Mesenchymal stem cell (in vitro differentiated cells and primary cell): ENCODE measurements around the gene ARFGAP1.

Experiments
- DNase-seq: peaks from one replicate; pipeline ENCODE4 v3.0.0-alpha.2; 2013
- H2AFZ ChIP-seq: one replicate; pipeline ENCODE4 v1.6.1; 2013; ENCODE audit warnings: low read depth, mild to moderate bottlenecking, control low read depth, inconsistent platforms, low read length, moderate library complexity
- H2AK5ac ChIP-seq: 2 replicates; pipeline ENCODE4 v1.6.1; 2013; ENCODE audit warnings: low read length, moderate library complexity, mild to moderate bottlenecking, inconsistent platforms; ENCODE audit not compliant: severe bottlenecking
- H2BK120ac ChIP-seq: one replicate; pipeline ENCODE4 v1.6.1; 2013; ENCODE audit warnings: low read depth, mild to moderate bottlenecking, inconsistent platforms, low read length, moderate library complexity
- H2BK12ac ChIP-seq, 2 experiments: one replicate each; pipeline ENCODE4 v1.6.1; 2013; ENCODE audit warnings: inconsistent platforms in 2 of 2, low read length in 2 of 2, mild to moderate bottlenecking in 2 of 2, moderate library complexity in 2 of 2, control low read depth in 1 of 2
- H2BK15ac ChIP-seq: one replicate; pipeline ENCODE4 v1.6.1; 2013; ENCODE audit warnings: mild to moderate bottlenecking, low read depth, inconsistent platforms; ENCODE audit not compliant: poor library complexity, severe bottlenecking
- H2BK5ac ChIP-seq: 2 replicates; pipeline ENCODE4 v1.6.1; 2013; ENCODE audit warnings: low read depth, mild to moderate bottlenecking, low read length, control low read depth, inconsistent platforms; ENCODE audit not compliant: poor library complexity, severe bottlenecking
- H3K14ac ChIP-seq, 2 experiments: one replicate each; pipeline ENCODE4 v1.6.1; 2013; ENCODE audit warnings: inconsistent platforms in 2 of 2, low read length in 2 of 2, control low read depth in 1 of 2, mild to moderate bottlenecking in 1 of 2, moderate library complexity in 1 of 2
- H3K18ac ChIP-seq, 2 experiments: one replicate each; pipeline ENCODE4 v1.6.1; 2013; ENCODE audit warnings: inconsistent platforms in 2 of 2, low read length in 2 of 2, control low read depth in 1 of 2, low read depth in 1 of 2, mild to moderate bottlenecking in 1 of 2
- H3K23ac ChIP-seq, 2 experiments: one replicate each; pipeline ENCODE4 v1.6.1; 2013; ENCODE audit warnings: inconsistent platforms in 2 of 2, low read length in 2 of 2, mild to moderate bottlenecking in 2 of 2, moderate library complexity in 2 of 2, control low read depth in 1 of 2
- H3K27ac ChIP-seq: 2 replicates; pipeline ENCODE4 v1.5.1; 2013; ENCODE audit warnings: mild to moderate bottlenecking, moderate library complexity, low read length, control low read depth, inconsistent platforms; ENCODE audit not compliant: poor library complexity, severe bottlenecking
- H3K27me3 ChIP-seq, 2 experiments: 2 replicates each; pipeline versions ENCODE4 v1.6.1 to v1.7.0; 2013; ENCODE audit warnings: low read length in 2 of 2, mild to moderate bottlenecking in 2 of 2, moderate library complexity in 2 of 2, control low read depth in 1 of 2, inconsistent platforms in 1 of 2; ENCODE audit not compliant: control insufficient read depth in 1 of 2, insufficient read depth in 1 of 2
- H3K36me3 ChIP-seq, 2 experiments: 2 replicates each; pipeline versions ENCODE4 v1.6.1 to v1.7.0; 2013; ENCODE audit warnings: low read length in 2 of 2, control low read depth in 1 of 2, inconsistent platforms in 1 of 2, low read depth in 1 of 2, mild to moderate bottlenecking in 1 of 2; ENCODE audit not compliant: insufficient read depth in 2 of 2, control insufficient read depth in 1 of 2
- H3K4ac ChIP-seq, 2 experiments: one replicate each; pipeline ENCODE4 v1.6.1; 2013; ENCODE audit warnings: inconsistent platforms in 2 of 2, low read length in 2 of 2, mild to moderate bottlenecking in 2 of 2, moderate library complexity in 2 of 2, control low read depth in 1 of 2, low read depth in 1 of 2
- H3K4me1 ChIP-seq: 2 replicates; pipeline ENCODE4 v1.6.1; 2013; ENCODE audit warnings: low read depth, low read length, control low read depth; ENCODE audit not compliant: control insufficient read depth, insufficient read depth
- H3K4me2 ChIP-seq: 2 replicates; pipeline ENCODE4 v1.6.1; 2013; ENCODE audit warnings: low read length, mild to moderate bottlenecking, inconsistent platforms; ENCODE audit not compliant: poor library complexity, severe bottlenecking
- H3K4me3 ChIP-seq, 2 experiments: 2 replicates each; pipeline versions ENCODE4 v1.5.1 to v1.7.0; 2013; ENCODE audit warnings: low read length in 2 of 2, mild to moderate bottlenecking in 2 of 2, control low read depth in 1 of 2, low read depth in 1 of 2; ENCODE audit not compliant: insufficient read depth in 1 of 2
- H3K79me1 ChIP-seq: replicated peaks from 2 replicates; pipeline ENCODE4 v1.6.1; 2013; ENCODE audit warnings: mild to moderate bottlenecking, control low read depth, low read length, inconsistent platforms; ENCODE audit not compliant: poor library complexity, severe bottlenecking
- H3K9ac ChIP-seq: 2 replicates; pipeline ENCODE4 v1.7.0; 2013; ENCODE audit warnings: mild to moderate bottlenecking, low read length, moderate library complexity
- H3K9me3 ChIP-seq: 2 replicates; pipeline ENCODE4 v1.7.0; 2013; ENCODE audit warnings: mild to moderate bottlenecking, low read length; ENCODE audit not compliant: control insufficient read depth
- H4K8ac ChIP-seq: one replicate; pipeline ENCODE4 v1.6.1; 2013; ENCODE audit warnings: inconsistent platforms, mild to moderate bottlenecking, low read length, moderate library complexity
- H4K91ac ChIP-seq: one replicate; pipeline ENCODE4 v1.6.1; 2013; ENCODE audit warnings: mild to moderate bottlenecking, low read length, inconsistent platforms
- WGBS: methylation state at CpG from one replicate; pipeline ENCODE4 v1.1.7; 2013; ENCODE audit warnings: mixed read lengths; 5-methylcytosine and 5-hydroxymethylcytosine counted together

ARFGAP1 gene

GRCh38 chr20:63224412-63225081 is 48.1 kb upstream of the ARFGAP1 start:
- no peak overlapping the region for H3K4me3 ChIP-seq
- no peak overlapping the region for H3K9ac ChIP-seq
- no peak overlapping the region for H4K8ac ChIP-seq
- peak overlapping the region; percentile 12 for H2BK15ac ChIP-seq
- no peak overlapping the region for H2BK120ac ChIP-seq
- H3K18ac ChIP-seq, result no peak overlapping the region
- H3K9me3 ChIP-seq, result no peaks in the 10 kb centered on the region
- H2BK12ac ChIP-seq, result no peak overlapping the region
- H3K4me1 ChIP-seq, result peaks cover 42% of the 10 kb centered on the region
- WGBS, result 52% methylated on average over 16 of the region's 16 CpGs
- H3K4ac ChIP-seq, result peak overlapping the region in 1 of 2 experiments; percentile 37
- H2AFZ ChIP-seq, result peak overlapping the region; percentile 36
- peak overlapping the region in 1 of 2 experiments; percentile 47 for H3K14ac ChIP-seq
- H3K36me3 ChIP-seq, result no peaks in the 10 kb centered on the region
- peak overlapping the region; percentile 69 for H2AK5ac ChIP-seq
- no peak overlapping the region for H4K91ac ChIP-seq
- H3K27ac ChIP-seq, result peak overlapping the region; percentile 86
- H3K23ac ChIP-seq, result no peak overlapping the region
- peak; percentile 61 for DNase-seq
- H3K4me2 ChIP-seq, result no peak overlapping the region
- H3K27me3 ChIP-seq, result peaks cover 19 to 53% of the 10 kb centered on the region in 2 experiments
- H3K79me1 ChIP-seq, result no peaks in the 10 kb centered on the region
- peak overlapping the region; percentile 83 for H2BK5ac ChIP-seq

GRCh38 chr20:63225082-63225454 is 47.5 kb upstream of the ARFGAP1 start:
- H2AFZ ChIP-seq, result no peak overlapping the region
- 59% methylated on average over 5 of the region's 7 CpGs for WGBS
- H3K23ac ChIP-seq, result no peak overlapping the region
- no peak overlapping the region for H3K4me3 ChIP-seq
- no peak overlapping the region for H3K4me2 ChIP-seq
- H2AK5ac ChIP-seq, result peak overlapping the region; percentile 31
- H3K27me3 ChIP-seq, result peaks cover 14 to 48% of the 10 kb centered on the region in 2 experiments
- H3K27ac ChIP-seq, result peak overlapping the region; percentile 86
- peaks cover 42% of the 10 kb centered on the region for H3K4me1 ChIP-seq
- no peak for DNase-seq
- H4K91ac ChIP-seq, result no peak overlapping the region
- H2BK12ac ChIP-seq, result no peak overlapping the region
- no peak overlapping the region for H3K18ac ChIP-seq
- no peak overlapping the region for H2BK15ac ChIP-seq
- no peaks in the 10 kb centered on the region for H3K36me3 ChIP-seq
- H3K14ac ChIP-seq, result no peak overlapping the region
- H3K4ac ChIP-seq, result no peak overlapping the region
- no peaks in the 10 kb centered on the region for H3K9me3 ChIP-seq
- H4K8ac ChIP-seq, result no peak overlapping the region
- no peak overlapping the region for H2BK120ac ChIP-seq
- no peak overlapping the region for H3K9ac ChIP-seq
- H2BK5ac ChIP-seq, result peak overlapping the region; percentile 83
- no peaks in the 10 kb centered on the region for H3K79me1 ChIP-seq

GRCh38 chr20:63226042-63226943 is 46.3 kb upstream of the ARFGAP1 start:
- H3K4me3 ChIP-seq, result no peak overlapping the region
- H4K91ac ChIP-seq, result peak overlapping the region; percentile 19
- peak overlapping the region; percentile 30 for H2BK15ac ChIP-seq
- no peak overlapping the region for H3K23ac ChIP-seq
- H2AFZ ChIP-seq, result no peak overlapping the region
- H3K14ac ChIP-seq, result no peak overlapping the region
- peaks cover 2 to 36% of the 10 kb centered on the region in 2 experiments for H3K27me3 ChIP-seq
- H3K36me3 ChIP-seq, result no peaks in the 10 kb centered on the region
- 88% methylated on average over 17 of the region's 19 CpGs for WGBS
- peak overlapping the region in 1 of 2 experiments; percentile 7 for H2BK12ac ChIP-seq
- H2AK5ac ChIP-seq, result peak overlapping the region; percentile 92
- H3K27ac ChIP-seq, result no peak overlapping the region
- H3K9ac ChIP-seq, result no peak overlapping the region
- H3K18ac ChIP-seq, result no peak overlapping the region
- H3K4ac ChIP-seq, result no peak overlapping the region
- no peaks in the 10 kb centered on the region for H3K9me3 ChIP-seq
- H3K4me1 ChIP-seq, result peaks cover 52% of the 10 kb centered on the region
- DNase-seq, result no peak
- no peak overlapping the region for H3K4me2 ChIP-seq
- H3K79me1 ChIP-seq, result no peaks in the 10 kb centered on the region
- H4K8ac ChIP-seq, result no peak overlapping the region
- H2BK120ac ChIP-seq, result no peak overlapping the region
- no peak overlapping the region for H2BK5ac ChIP-seq

GRCh38 chr20:63227260-63227659 is 45.4 kb upstream of the ARFGAP1 start:
- Histone ChIP-seq H2AK5ac (peak overlapping the region; percentile 92), H2AFZ (no peak overlapping the region), H2BK5ac (no peak overlapping the region), H2BK15ac (no peak overlapping the region), H2BK12ac (no peak overlapping the region), H3K27ac (no peak overlapping the region), H4K91ac (no peak overlapping the region), H2BK120ac (no peak overlapping the region), H3K23ac (no peak overlapping the region), H3K4me3 (no peak overlapping the region), H3K9me3 (no peaks in the 10 kb centered on the region), H3K4ac (no peak overlapping the region), H3K4me1 (peaks cover 55% of the 10 kb centered on the region), H3K14ac (no peak overlapping the region), H4K8ac (no peak overlapping the region), H3K36me3 (no peaks in the 10 kb centered on the region), H3K4me2 (no peak overlapping the region), H3K9ac (no peak overlapping the region), H3K79me1 (no peaks in the 10 kb centered on the region), H3K27me3 (peaks cover 0 to 29% of the 10 kb centered on the region in 2 experiments), H3K18ac (no peak overlapping the region)
- 95% methylated on average over 5 of the region's 5 CpGs for WGBS
- DNase-seq, result no peak
